Measurements from ENCODE around the gene FBXL5. TPM values are rescaled to one million over a fixed set of nuclear protein-coding genes. Genes with fewer than 3 reads are reported as not detected.
A peak's percentile ranks its signal among the peaks of the same experiment; 100 is the strongest.

The FBXL5 gene
- total and polyA plus RNA-seq, 10 donors: 33.8 to 210 (median 105) TPM

DNA sequence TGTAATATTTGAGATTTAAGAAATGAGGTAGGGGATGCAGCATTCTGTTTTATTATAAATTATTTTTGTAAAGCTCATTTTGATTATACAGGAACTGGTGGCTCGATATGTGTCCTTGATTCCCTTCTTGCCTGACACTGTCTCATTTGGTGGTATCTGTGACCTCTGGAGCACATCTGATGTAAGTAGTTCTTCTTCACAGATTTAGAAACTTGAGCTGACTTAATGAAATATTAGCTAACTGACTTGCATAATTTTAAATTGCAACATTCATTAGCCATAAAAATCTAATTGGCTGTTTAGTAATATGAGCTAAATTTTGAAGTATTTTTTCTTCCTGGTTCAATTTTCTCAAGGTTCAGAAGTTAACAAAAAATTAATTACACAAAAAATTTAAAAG, 69.1 kb downstream of the FBXL5 start:
- intact Hi-C loops (cut with DNase I; ENCODE audit: low total_unique reads): no loop called here
- Histone ChIP-seq H3K27me3 (replicated peaks in 1 of 7) (no peaks in the 10 kb centered on the region), H3K4me3 (no peak overlapping the region), H3K9me3 (no peaks in the 10 kb centered on the region), H3K27ac (peak overlapping the region in 1 of 8 donors; percentile 16), H3K36me3 (no peaks in the 10 kb centered on the region), H3K4me1 (peaks cover 0 to 38% (median 1%) of the 10 kb centered on the region in 6 donors)
- TF ChIP-seq POLR2AphosphoS5 (IDR thresholded peaks at IDR 0.05) (no peak), POLR2A (IDR thresholded peaks at IDR 0.05) (no peak)
- TF ChIP-seq, protein P1, sequence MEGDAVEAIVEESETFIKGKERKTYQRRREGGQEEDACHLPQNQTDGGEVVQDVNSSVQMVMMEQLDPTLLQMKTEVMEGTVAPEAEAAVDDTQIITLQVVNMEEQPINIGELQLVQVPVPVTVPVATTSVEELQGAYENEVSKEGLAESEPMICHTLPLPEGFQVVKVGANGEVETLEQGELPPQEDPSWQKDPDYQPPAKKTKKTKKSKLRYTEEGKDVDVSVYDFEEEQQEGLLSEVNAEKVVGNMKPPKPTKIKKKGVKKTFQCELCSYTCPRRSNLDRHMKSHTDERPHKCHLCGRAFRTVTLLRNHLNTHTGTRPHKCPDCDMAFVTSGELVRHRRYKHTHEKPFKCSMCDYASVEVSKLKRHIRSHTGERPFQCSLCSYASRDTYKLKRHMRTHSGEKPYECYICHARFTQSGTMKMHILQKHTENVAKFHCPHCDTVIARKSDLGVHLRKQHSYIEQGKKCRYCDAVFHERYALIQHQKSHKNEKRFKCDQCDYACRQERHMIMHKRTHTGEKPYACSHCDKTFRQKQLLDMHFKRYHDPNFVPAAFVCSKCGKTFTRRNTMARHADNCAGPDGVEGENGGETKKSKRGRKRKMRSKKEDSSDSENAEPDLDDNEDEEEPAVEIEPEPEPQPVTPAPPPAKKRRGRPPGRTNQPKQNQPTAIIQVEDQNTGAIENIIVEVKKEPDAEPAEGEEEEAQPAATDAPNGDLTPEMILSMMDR (IDR thresholded peaks at IDR 0.05 in 8 of 11, conservative IDR thresholded peaks at IDR 0.05 in 3 of 11): no peak
- no peak for DNase-seq
- 27 to 59% (median 49%) methylated on average over 1 of the region's 1 CpG for WGBS, 5 donors

- TF ChIP-seq POLR2AphosphoS5 (IDR thresholded peaks at IDR 0.05) (no peak), POLR2A (IDR thresholded peaks at IDR 0.05) (no peak)
- TF ChIP-seq, protein P1 (IDR thresholded peaks at IDR 0.05 in 8 of 11, conservative IDR thresholded peaks at IDR 0.05 in 3 of 11): no peak
- peaks cover 0 to under 1% (median 0%) of the 10 kb centered on the region in 6 donors for H3K36me3 ChIP-seq
- peaks cover 0 to 38% (median 1%) of the 10 kb centered on the region in 6 donors for H3K4me1 ChIP-seq
- intact Hi-C loops (cut with DNase I; ENCODE audit: low total_unique reads): no loop called here
- H3K27ac ChIP-seq: peak overlapping the region in 1 of 8 donors; percentile 16
- WGBS, 5 donors: 94 to 98% (median 96%) methylated on average over 2 of the region's 2 CpGs
- no peak overlapping the region for H3K4me3 ChIP-seq
- no peak for DNase-seq
- H3K27me3 ChIP-seq (replicated peaks in 1 of 7): no peaks in the 10 kb centered on the region
- H3K9me3 ChIP-seq: no peaks in the 10 kb centered on the region
These were observed 69.8 kb downstream of the FBXL5 start for GRCh38 chr4:15585331-15585730.

GRCh38 chr4:15584785-15585184, 70.4 kb downstream of the FBXL5 start:
- 85 to 98% (median 98%) methylated on average over 1 of the region's 1 CpG for WGBS, 5 donors
- H3K4me3 ChIP-seq: no peak overlapping the region
- H3K27ac ChIP-seq: no peak overlapping the region
- no peaks in the 10 kb centered on the region for H3K27me3 ChIP-seq (replicated peaks in 1 of 7)
- H3K4me1 ChIP-seq: peaks cover 0 to 38% (median 1%) of the 10 kb centered on the region in 6 donors
- no peaks in the 10 kb centered on the region for H3K9me3 ChIP-seq
- DNase-seq: no peak
- intact Hi-C loops (cut with DNase I; ENCODE audit: low total_unique reads): no loop called here
- H3K36me3 ChIP-seq: peaks cover 0 to 6% (median 0%) of the 10 kb centered on the region in 6 donors
- TF ChIP-seq, protein P1 (IDR thresholded peaks at IDR 0.05 in 8 of 11, conservative IDR thresholded peaks at IDR 0.05 in 3 of 11): no peak
- TF ChIP-seq POLR2AphosphoS5 (IDR thresholded peaks at IDR 0.05) (no peak), POLR2A (IDR thresholded peaks at IDR 0.05) (no peak)

DNA sequence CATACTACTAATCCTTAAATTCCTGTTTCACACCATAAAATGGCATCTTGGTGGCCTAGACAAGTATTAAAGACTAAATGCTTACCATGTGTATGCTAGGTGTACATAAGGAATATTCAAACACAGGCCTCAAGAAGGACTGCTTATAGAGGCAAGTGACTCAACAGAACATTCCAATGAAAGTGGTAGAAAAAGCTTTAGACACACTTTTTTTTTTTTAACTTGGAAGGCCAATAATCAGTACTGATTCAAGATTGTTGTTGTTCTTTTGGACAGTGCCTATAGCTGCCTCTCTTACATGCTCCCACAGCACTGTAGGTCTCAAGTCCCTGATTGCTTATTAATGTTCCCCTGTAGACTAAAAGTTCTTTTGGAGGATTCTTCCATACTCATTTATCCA, 77.6 kb downstream of the FBXL5 start:
- Histone ChIP-seq H3K27me3 (replicated peaks in 1 of 7) (no peaks in the 10 kb centered on the region), H3K4me3 (no peak overlapping the region), H3K4me1 (no peaks in the 10 kb centered on the region), H3K9me3 (no peaks in the 10 kb centered on the region), H3K27ac (no peak overlapping the region), H3K36me3 (peaks cover 0 to 9% (median 0%) of the 10 kb centered on the region in 6 donors)
- TF ChIP-seq POLR2AphosphoS5 (IDR thresholded peaks at IDR 0.05) (no peak), POLR2A (IDR thresholded peaks at IDR 0.05) (no peak)
- TF ChIP-seq, protein P1 (IDR thresholded peaks at IDR 0.05 in 8 of 11, conservative IDR thresholded peaks at IDR 0.05 in 3 of 11): no peak
- intact Hi-C loops (cut with DNase I; ENCODE audit: low total_unique reads): no loop called here
- DNase-seq: no peak
